MM.1S (cell line): ENCODE data around the gene PRDM10.

ENCODE experiments used
- DNase-seq: peaks from one replicate; pipeline ENCODE4 v3.0.0-alpha.2; 2015
- H2AFZ ChIP-seq: fragments of 300-600 bp; sonication (generic); 2 replicates; pipeline ENCODE4 v1.6.0; 2016; ENCODE audit warnings: antibody characterized with exemption, low read length
- H3F3A ChIP-seq: fragments of 300-600 bp; sonication (generic); 2 replicates; pipeline ENCODE4 v1.6.1; 2016; ENCODE audit warnings: mild to moderate bottlenecking, antibody characterized with exemption, low read length, moderate library complexity, mixed read lengths; ENCODE audit not compliant: insufficient read depth
- H3K27ac ChIP-seq: fragments of 300-600 bp; sonication (generic); 2 replicates; pipeline ENCODE4 v1.5.1; 2016; ENCODE audit warnings: mild to moderate bottlenecking, low read length
- H3K27me3 ChIP-seq: fragments of 300-600 bp; sonication (generic); replicated peaks from 2 replicates; pipeline ENCODE4 v1.6.0; 2016; ENCODE audit warnings: low read length; ENCODE audit not compliant: insufficient read depth
- H3K36me3 ChIP-seq: fragments of 300-600 bp; sonication (generic); replicated peaks from 2 replicates; pipeline ENCODE4 v1.6.1; 2016; ENCODE audit warnings: mild to moderate bottlenecking, low read length, mixed read lengths; ENCODE audit not compliant: insufficient read depth
- H3K4me1 ChIP-seq: fragments of 300-600 bp; sonication (generic); 2 replicates; pipeline ENCODE4 v1.6.1; 2016; ENCODE audit warnings: low read length, mixed read lengths
- H3K4me2 ChIP-seq: fragments of 300-600 bp; sonication (generic); 2 replicates; pipeline ENCODE4 v1.6.0; 2016; ENCODE audit warnings: low read depth, low read length
- H3K4me3 ChIP-seq: fragments of 300-600 bp; sonication (generic); 2 replicates; pipeline ENCODE4 v1.5.1; 2016; ENCODE audit warnings: low read length, mixed read lengths
- H3K79me2 ChIP-seq: fragments of 300-600 bp; sonication (generic); 2 replicates; pipeline ENCODE4 v1.6.1; 2016; ENCODE audit warnings: mixed run types, low read length, mixed read lengths
- H3K9ac ChIP-seq: fragments of 300-600 bp; sonication (generic); 2 replicates; pipeline ENCODE4 v1.6.1; 2016; ENCODE audit warnings: low read length, mixed read lengths
- H3K9me2 ChIP-seq: fragments of 300-600 bp; sonication (generic); replicated peaks from 2 replicates; pipeline ENCODE4 v1.6.1; 2016; ENCODE audit warnings: mild to moderate bottlenecking, low read length, mixed read lengths; ENCODE audit not compliant: insufficient read depth
- H3K9me3 ChIP-seq: fragments of 300-600 bp; sonication (generic); replicated peaks from 2 replicates; pipeline ENCODE4 v1.6.1; 2016; ENCODE audit warnings: mild to moderate bottlenecking, low read length, mixed read lengths; ENCODE audit not compliant: insufficient read depth
- H4K20me1 ChIP-seq: fragments of 300-600 bp; sonication (generic); 2 replicates; pipeline ENCODE4 v1.6.1; 2016; ENCODE audit warnings: mild to moderate bottlenecking, low read length, moderate library complexity, mixed read lengths; ENCODE audit not compliant: insufficient read depth
- EZH2 ChIP-seq: fragments of 300-600 bp; sonication (generic); optimal IDR thresholded peaks from 2 replicates; pipeline ENCODE3; 2017; ENCODE audit warnings: low read depth, mild to moderate bottlenecking, antibody characterized with exemption, low read length, mixed read lengths
- EZH2phosphoT487 ChIP-seq: fragments of 300-600 bp; sonication (generic); IDR thresholded peaks from 2 replicates; pipeline ENCODE4 v1.6.1; 2018; ENCODE audit warnings: antibody characterized with exemption, low read length
- TF ChIP-seq, protein P1 (sequence below): fragments of 300-600 bp; sonication (generic); IDR thresholded peaks from 2 replicates; pipeline ENCODE4 v1.5.1; 2016; ENCODE audit warnings: antibody characterized with exemption, low read length, mixed read lengths

The PRDM10 gene

DNA sequence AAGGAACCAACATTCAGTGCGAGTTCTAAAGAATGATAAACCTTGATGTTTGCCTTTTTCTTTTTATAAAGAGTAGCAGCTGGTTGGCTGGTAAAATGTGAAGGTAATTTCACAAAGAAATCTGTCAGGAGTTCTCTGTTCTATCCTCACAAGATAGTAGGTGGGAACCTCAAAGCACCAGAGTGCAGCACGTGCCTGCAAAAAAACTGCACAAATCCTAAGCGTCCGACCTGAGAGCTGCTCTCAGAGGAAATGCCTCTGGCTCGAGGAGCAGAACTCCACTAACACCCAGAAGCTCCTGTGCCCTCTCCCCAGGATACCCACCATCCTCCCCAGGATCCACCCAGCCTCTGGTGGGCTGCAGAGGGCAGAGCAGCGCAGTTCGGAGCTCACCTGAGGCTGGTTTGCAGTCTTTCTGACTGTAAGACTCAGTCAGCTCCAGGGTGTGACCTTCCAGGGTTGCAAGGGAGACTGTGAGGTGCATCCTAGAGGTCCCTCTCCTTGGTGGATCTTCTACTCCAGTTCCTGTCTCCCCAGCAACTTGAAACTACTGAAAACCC lies 23.5 kb downstream of the PRDM10 start:
- H3K4me2 ChIP-seq: no peak overlapping the region
- no peak for DNase-seq
- H3K27me3 ChIP-seq: no peaks in the 10 kb centered on the region
- no peaks in the 10 kb centered on the region for H3K79me2 ChIP-seq
- no peaks in the 10 kb centered on the region for H3F3A ChIP-seq
- H4K20me1 ChIP-seq: no peaks in the 10 kb centered on the region
- TF ChIP-seq EZH2phosphoT487 (no peak), EZH2 (no peak)
- TF ChIP-seq, protein P1, sequence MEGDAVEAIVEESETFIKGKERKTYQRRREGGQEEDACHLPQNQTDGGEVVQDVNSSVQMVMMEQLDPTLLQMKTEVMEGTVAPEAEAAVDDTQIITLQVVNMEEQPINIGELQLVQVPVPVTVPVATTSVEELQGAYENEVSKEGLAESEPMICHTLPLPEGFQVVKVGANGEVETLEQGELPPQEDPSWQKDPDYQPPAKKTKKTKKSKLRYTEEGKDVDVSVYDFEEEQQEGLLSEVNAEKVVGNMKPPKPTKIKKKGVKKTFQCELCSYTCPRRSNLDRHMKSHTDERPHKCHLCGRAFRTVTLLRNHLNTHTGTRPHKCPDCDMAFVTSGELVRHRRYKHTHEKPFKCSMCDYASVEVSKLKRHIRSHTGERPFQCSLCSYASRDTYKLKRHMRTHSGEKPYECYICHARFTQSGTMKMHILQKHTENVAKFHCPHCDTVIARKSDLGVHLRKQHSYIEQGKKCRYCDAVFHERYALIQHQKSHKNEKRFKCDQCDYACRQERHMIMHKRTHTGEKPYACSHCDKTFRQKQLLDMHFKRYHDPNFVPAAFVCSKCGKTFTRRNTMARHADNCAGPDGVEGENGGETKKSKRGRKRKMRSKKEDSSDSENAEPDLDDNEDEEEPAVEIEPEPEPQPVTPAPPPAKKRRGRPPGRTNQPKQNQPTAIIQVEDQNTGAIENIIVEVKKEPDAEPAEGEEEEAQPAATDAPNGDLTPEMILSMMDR: no peak
- no peaks in the 10 kb centered on the region for H3K4me1 ChIP-seq
- H2AFZ ChIP-seq: no peak overlapping the region
- H3K9ac ChIP-seq: no peak overlapping the region
- no peaks in the 10 kb centered on the region for H3K36me3 ChIP-seq
- no peaks in the 10 kb centered on the region for H3K9me3 ChIP-seq
- no peak overlapping the region for H3K27ac ChIP-seq
- no peak overlapping the region for H3K4me3 ChIP-seq
- H3K9me2 ChIP-seq: no peaks in the 10 kb centered on the region

- no peaks in the 10 kb centered on the region for H3F3A ChIP-seq
- no peaks in the 10 kb centered on the region for H3K9me3 ChIP-seq
- TF ChIP-seq, protein P1: no peak
- TF ChIP-seq EZH2phosphoT487 (no peak), EZH2 (no peak)
- no peaks in the 10 kb centered on the region for H3K4me1 ChIP-seq
- no peaks in the 10 kb centered on the region for H3K9me2 ChIP-seq
- H3K4me3 ChIP-seq: no peak overlapping the region
- no peaks in the 10 kb centered on the region for H3K27me3 ChIP-seq
- no peak overlapping the region for H2AFZ ChIP-seq
- no peaks in the 10 kb centered on the region for H4K20me1 ChIP-seq
- DNase-seq: no peak
- H3K27ac ChIP-seq: no peak overlapping the region
- no peaks in the 10 kb centered on the region for H3K36me3 ChIP-seq
- no peak overlapping the region for H3K4me2 ChIP-seq
- no peak overlapping the region for H3K9ac ChIP-seq
- no peaks in the 10 kb centered on the region for H3K79me2 ChIP-seq
These were observed 24.2 kb downstream of the PRDM10 start for GRCh38 chr11:129978447-129978846.

GRCh38 chr11:129976328-129976727 lies 26.3 kb downstream of the PRDM10 start:
- Histone ChIP-seq H3K9me2 (no peaks in the 10 kb centered on the region), H3K4me3 (no peak overlapping the region), H2AFZ (no peak overlapping the region), H3K27me3 (no peaks in the 10 kb centered on the region), H3K4me2 (no peak overlapping the region), H3K4me1 (no peaks in the 10 kb centered on the region), H3F3A (no peaks in the 10 kb centered on the region), H3K27ac (no peak overlapping the region), H3K36me3 (no peaks in the 10 kb centered on the region), H4K20me1 (no peaks in the 10 kb centered on the region), H3K9ac (no peak overlapping the region), H3K9me3 (no peaks in the 10 kb centered on the region), H3K79me2 (no peaks in the 10 kb centered on the region)
- TF ChIP-seq EZH2phosphoT487: no peak
- TF ChIP-seq EZH2: no peak
- TF ChIP-seq, protein P1: no peak
- DNase-seq: no peak
